NCI-H1092 (cell line): ENCODE data around the gene ALOX15B.

Source experiments
- DNase-seq: peaks from one replicate; lab custom pipeline; 2025; lab: John Stamatoyannopoulos, UW

ALOX15B gene

DNA sequence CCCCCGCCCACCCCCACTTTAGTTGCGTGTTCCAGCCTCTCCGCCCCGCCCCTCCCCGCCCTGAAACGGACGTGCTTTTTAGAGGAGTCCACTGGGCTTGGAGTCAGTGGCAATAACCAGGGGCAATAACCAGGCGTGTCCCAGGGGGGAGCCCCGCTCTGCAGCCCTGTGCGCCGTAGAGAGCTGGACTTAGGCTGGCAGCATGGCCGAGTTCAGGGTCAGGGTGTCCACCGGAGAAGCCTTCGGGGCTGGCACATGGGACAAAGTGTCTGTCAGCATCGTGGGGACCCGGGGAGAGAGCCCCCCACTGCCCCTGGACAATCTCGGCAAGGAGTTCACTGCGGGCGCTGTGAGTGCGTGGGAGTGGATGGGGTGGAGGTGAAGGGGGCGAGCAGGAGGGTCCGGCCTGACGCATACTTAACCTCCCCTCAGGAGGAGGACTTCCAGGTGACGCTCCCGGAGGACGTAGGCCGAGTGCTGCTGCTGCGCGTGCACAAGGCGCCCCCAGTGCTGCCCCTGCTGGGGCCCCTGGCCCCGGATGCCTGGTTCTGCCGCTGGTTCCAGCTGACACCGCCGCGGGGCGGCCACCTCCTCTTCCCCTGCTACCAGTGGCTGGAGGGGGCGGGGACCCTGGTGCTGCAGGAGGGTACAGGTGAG, at the start of gene ALOX15B:
TSS of gene ALOX15B (plus strand) at position 106 of the 657 bp plus-strand sequence. CDS start at position 203, 97 bp downstream.
- no peak for DNase-seq

- DNase-seq = peak; percentile 39
Measured at GRCh38 chr17:7989781-7990655, 48.8 kb upstream of the ALOX15B start.

DNA sequence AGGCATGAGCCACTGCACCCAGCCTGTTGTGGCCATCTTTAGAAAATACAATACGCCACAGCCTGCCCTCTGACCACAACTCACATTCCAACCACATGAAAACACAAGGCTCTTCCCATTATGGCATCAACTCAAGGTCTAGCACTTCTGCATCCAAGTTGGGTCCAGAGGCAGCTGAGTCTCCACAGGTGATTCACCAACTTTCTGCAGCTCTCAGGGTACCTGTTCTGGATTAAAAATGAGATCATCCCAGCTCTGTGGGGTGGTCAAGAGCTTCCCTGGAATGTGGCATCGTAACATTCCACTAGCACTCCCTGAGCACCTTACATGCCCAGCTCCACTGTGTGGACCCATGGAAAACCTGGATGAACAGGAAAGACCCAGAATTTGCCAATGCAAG, 46.3 kb upstream of the ALOX15B start:
- DNase-seq = no peak

- DNase-seq = no peak
Measured at GRCh38 chr17:7992924-7993323, 45.9 kb upstream of the ALOX15B start.

DNA sequence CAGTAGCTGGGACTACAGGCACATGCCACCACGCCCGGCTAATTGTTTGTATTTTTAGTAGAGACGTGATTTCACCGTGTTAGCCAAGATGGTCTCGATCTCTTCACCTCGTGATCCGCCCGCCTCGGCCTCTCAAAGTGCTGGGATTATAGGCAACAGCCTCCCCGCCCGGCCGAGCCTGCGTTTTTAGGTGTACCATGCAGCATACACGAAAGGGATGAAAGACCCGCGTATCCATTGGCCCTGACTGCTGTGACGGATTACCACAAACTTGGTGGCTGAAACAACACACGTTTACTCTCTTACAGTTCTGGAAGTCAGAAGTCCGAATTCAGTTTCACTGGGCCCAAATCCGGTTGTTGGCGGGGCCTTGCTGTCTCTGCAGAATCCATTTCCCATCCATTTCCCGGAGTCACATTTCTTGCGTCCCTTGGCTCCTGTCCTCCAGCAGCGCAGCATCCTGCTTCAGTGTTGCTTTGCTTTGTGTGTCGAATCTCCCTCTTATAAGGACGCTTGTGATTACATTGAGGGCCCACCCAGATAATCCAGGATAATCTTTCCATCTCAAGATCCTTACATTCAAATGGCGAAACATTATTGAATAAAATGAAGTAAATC, 44.8 kb upstream of the ALOX15B start:
- no peak for DNase-seq

- DNase-seq = no peak
Measured at GRCh38 chr17:7995724-7996123, 43.1 kb upstream of the ALOX15B start.

DNA sequence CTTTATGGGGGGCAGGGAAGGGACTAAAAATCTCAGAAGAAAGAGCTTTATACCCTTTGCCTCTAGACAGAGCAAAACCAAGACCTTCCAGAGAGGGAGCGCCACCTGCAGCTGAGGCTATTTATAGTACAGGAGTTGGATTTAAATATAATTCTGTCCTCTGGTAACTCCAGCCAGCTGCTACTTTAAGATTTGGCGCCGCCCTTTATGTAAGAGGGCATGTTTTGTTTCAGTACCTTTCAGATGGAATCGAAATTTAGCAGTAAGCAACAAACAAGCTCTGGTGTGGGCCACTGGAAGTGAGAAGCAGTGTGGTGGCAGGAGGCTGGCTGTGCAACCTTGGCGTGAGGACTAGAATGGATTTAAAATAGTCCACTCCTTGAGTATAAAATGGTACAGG, 41.7 kb upstream of the ALOX15B start:
- DNase-seq = no peak

- no peak for DNase-seq
Measured at GRCh38 chr17:8001976-8002720, 36.7 kb upstream of the ALOX15B start, which contains the start of gene GUCY2D. Gene GUCY2D, plus strand, starts transcription at chr17:8002615. Its CDS starts 433 bp downstream, at chr17:8003048.

GRCh38 chr17:8002721-8003593, 35.9 kb upstream of the ALOX15B start:
- DNase-seq = no peak

- no peak for DNase-seq
Measured at GRCh38 chr17:8003594-8004181, 35.2 kb upstream of the ALOX15B start.

DNA sequence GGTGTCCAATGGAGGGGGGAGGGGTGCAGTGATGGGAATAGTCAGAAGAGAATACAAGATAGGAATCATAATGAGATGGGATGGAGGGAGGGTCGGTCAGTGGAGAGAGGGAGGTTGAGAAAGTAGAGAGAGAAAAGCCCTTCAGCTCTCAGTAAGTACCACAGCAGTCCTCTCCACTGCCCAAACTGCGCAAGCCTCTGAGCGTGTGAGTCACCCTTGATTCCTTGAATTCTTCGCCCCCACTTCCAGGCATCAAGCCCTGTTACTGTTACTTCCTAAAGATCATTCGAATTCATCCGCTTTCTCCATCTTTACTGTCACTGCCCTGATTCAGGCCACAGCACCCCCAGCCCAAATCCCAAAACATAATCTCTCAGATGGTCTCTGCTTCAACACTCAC, 34.0 kb upstream of the ALOX15B start:
- no peak for DNase-seq

DNA sequence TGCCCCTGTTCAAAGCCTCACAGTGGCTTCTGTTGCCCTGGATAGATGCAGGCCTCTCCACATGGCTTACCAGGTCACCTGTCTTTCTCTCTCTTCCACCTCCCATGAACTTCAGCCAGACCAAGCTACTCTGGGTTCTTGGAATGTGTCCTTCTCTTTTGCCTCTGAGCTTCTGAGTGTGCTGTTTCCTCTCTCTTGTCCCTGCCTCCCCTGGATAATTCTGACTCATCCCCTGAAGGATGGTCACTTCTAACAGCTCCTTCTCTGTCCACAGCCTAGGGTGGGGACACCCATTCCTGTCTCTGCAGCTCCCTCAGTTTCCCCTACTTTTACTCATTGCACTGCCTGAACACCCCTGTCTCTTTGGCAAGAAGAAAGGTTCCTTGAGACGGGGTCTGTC, 33.5 kb upstream of the ALOX15B start:
- DNase-seq = no peak

GRCh38 chr17:8005967-8006730, 32.7 kb upstream of the ALOX15B start:
- no peak for DNase-seq

GRCh38 chr17:8006836-8007680, 31.8 kb upstream of the ALOX15B start:
- no peak for DNase-seq

DNA sequence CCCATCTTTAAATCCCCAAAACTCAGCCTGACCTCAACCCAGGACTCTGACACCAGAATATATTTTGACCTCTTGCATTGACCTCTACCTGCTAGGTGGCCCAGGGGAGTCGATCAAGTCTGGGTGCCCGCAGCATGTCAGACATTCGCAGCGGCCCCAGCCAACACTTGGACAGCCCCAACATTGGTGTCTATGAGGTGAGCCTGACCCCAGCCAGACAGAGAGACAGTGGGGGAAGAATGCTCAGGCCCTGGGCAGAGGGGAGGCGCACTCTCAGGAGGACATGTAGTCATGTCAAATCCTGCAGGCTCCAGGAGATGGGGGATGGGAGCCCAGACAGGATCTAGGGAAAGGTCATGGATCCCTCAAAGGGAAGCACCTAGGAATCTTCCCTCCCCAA, 31.0 kb upstream of the ALOX15B start:
- no peak for DNase-seq

DNA sequence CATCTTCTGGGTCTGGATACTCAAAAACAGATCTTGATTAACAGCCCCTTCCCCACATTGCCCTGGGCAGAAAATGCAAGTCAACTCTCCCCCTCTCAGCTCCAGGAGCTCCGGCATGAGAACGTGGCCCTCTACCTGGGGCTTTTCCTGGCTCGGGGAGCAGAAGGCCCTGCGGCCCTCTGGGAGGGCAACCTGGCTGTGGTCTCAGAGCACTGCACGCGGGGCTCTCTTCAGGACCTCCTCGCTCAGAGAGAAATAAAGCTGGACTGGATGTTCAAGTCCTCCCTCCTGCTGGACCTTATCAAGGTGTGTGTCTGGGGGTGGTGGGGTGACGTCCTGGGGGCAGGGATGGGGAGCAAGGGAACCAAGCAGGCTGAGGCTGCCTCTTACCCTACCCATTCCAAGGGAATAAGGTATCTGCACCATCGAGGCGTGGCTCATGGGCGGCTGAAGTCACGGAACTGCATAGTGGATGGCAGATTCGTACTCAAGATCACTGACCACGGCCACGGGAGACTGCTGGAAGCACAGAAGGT, 26.7 kb upstream of the ALOX15B start:
- no peak for DNase-seq

- DNase-seq = no peak
Measured at GRCh38 chr17:8012996-8013640, 25.7 kb upstream of the ALOX15B start.
